GM12875 (cell line): Measurements from ENCODE around the gene DHCR7.

ENCODE experiments used
- H3K4me3 ChIP-seq: one replicate; pipeline ENCODE4 v1.5.1; 2011; ENCODE audit warnings: low read depth, low read length, control low read depth
- TF ChIP-seq, protein P1 (sequence below): IDR thresholded peaks from 2 replicates; pipeline ENCODE4 v1.5.1; 2011; ENCODE audit warnings: low read depth, mild to moderate bottlenecking, control low read depth, inconsistent platforms, low read length, moderate library complexity, borderline replicate concordance; ENCODE audit not compliant: insufficient read depth

DHCR7 gene

DNA sequence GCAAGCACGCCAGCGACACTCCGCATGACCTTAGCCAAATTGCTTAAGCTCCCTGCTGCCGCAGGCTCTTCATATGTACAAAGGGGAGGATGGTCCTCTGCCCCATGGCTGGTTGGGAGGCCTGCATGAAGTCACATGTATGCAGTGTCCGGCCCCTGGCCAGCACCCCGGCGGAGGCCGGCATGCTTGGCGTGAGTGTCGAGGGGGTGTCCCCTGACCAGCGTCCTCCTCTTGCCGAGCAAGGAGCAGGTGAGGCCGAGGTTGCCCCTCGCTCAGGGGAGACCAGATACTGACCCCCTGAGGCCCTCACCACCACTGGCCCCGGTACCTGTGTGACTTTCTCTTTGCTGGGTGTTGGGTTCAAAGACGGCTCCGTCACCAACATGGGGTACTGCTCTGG, 50.2 kb downstream of the DHCR7 start:
- TF ChIP-seq, protein P1, sequence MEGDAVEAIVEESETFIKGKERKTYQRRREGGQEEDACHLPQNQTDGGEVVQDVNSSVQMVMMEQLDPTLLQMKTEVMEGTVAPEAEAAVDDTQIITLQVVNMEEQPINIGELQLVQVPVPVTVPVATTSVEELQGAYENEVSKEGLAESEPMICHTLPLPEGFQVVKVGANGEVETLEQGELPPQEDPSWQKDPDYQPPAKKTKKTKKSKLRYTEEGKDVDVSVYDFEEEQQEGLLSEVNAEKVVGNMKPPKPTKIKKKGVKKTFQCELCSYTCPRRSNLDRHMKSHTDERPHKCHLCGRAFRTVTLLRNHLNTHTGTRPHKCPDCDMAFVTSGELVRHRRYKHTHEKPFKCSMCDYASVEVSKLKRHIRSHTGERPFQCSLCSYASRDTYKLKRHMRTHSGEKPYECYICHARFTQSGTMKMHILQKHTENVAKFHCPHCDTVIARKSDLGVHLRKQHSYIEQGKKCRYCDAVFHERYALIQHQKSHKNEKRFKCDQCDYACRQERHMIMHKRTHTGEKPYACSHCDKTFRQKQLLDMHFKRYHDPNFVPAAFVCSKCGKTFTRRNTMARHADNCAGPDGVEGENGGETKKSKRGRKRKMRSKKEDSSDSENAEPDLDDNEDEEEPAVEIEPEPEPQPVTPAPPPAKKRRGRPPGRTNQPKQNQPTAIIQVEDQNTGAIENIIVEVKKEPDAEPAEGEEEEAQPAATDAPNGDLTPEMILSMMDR: no peak
- no peak overlapping the region for H3K4me3 ChIP-seq

DNA sequence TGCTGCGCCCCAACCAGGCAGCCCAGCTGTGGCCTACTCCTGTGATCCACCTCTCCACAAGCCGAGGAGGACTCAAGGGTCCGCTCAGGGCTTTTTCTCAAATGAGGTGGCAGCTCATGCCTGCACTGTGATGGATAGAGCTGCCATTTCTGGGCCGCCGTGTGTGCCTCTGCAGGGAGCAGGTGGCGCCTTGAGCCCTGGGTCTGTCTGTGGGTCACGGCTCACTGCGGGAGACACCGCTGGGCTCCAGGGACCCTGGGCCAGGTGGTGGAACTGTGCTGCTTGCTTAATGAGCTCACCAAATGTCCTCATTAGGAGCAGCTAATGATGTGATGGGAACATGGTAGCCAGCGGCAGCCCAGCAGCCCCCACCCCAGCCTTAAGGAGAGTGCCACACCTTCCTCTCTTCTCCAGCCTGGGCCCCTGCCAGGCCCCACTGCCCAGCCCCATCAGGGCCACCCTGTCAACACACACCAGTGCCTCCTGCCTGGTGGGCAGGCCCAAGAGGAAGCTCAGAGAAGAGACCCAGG, 50.8 kb downstream of the DHCR7 start:
- H3K4me3 ChIP-seq: no peak overlapping the region
- TF ChIP-seq, protein P1: no peak

DNA sequence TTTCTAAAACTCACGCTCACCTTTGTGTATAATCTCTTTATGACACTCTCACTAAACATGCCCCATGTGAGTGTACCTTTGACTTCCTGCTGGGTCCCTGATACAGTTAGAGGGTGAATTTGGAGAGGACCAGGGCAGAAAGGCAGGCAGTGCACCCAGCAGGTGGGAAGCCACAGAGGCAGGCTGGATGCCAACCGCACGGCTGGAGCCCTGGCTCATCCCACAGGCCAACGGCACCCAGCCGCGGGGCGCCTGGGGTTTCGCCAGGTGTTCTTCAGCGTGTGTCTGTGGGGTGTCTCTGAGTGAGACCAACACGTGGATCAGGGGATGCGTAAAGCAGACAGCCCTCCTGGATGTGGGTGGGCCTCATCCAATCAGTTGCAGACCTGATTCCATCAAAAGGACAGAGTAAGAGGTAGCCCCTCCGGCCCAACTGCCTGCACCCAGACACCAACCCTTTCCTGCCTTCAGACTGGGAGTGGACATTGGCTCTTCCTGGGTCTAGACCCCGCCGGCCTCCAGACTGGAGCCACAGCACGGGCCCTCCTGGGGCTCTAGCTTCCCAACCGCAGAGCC, 51.6 kb downstream of the DHCR7 start:
- H3K4me3 ChIP-seq: no peak overlapping the region
- TF ChIP-seq, protein P1: no peak

DNA sequence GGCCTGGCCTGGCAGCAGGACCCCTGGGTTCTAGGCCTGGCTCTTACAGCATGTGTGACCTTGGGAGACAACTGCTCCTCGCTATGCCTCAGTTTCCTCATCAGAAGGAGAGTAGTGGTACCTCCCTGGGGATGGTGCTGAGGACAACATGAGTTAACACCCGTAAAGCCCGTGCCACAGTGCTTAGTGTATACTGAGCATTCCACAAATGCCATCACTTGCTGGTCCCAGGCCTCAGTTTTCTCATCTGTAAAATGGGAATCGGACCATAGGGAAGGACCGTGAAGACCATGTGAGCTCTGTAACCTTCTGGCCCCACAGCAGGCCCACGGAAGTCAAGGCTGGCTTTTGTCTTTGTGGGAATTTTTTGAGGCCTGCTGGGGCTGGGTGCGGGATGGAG, 52.4 kb downstream of the DHCR7 start:
- H3K4me3 ChIP-seq: no peak overlapping the region
- TF ChIP-seq, protein P1: no peak

DNA sequence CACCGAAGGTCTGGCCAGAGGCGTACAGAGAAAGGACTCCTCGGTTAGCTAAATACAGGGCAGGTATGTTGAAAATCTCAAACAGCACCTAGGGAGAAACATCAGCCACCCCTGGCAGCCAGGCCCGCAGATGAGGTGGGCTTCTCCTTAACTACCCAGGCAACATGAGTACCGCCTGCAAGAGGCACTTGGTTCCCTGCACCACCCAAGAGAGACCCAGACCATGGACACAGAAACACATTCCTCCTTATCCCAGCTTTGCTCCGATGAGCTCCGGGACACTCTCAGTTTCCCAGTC, 53.0 kb downstream of the DHCR7 start:
- H3K4me3 ChIP-seq: no peak overlapping the region
- TF ChIP-seq, protein P1: no peak

DNA sequence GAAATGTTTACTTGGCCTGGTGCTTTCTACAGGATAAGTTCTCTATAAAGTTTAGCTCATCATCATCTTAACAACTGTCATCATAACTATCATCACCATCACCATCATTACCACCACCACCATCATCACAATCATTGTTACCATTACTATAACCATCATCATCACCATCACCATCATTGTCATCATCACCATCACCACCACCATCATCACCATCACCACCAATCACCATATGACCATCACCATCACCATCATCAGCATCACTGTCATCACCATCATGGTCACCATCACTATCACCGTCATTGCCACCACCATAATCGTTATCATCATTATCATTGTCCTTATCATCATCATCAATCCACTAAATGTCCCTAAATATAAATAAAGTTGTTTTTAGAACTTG, 54.9 kb downstream of the DHCR7 start:
- TF ChIP-seq, protein P1: no peak
- no peak overlapping the region for H3K4me3 ChIP-seq

DNA sequence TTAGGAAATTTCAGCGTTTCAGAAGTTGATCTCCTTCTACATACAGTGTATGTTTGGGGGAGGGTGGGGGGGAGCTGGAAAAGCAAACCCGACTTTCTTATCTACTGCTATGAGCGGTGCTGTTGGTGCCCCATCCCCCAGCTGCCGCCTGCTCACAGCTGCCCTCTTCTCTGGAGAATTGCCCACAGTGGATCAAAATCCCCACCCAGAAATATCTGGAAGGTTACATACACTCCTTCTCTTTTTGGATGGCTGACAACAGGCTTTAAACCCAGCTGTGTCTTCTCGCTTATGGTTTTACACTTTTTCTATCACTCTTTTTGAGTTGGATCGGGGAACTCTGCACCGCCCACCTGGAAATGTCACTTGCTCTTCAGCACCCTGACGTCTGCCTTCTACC, 56.4 kb downstream of the DHCR7 start:
- TF ChIP-seq, protein P1: no peak
- H3K4me3 ChIP-seq: no peak overlapping the region
